ENCODE measurements around the gene DNAJC4. TPM values are rescaled to one million over a fixed set of nuclear protein-coding genes. Genes with fewer than 3 reads are reported as not detected.

DNAJC4 gene
- polyA plus RNA-seq, 2 donors, result 31.2 to 53.7 TPM

GRCh38 chr11:64247729-64248531, 17.6 kb downstream of the DNAJC4 start:
- H3K4me3 ChIP-seq (ENCODE audit: low read depth in 1 of 2, low read length in 2 of 2), result peak overlapping the region; percentile 51 to 69
- WGBS, 2 donors, result 36 to 47% methylated on average over 29 to 31 of the region's 31 CpGs
- peaks cover 10 to 17% of the 10 kb centered on the region in 2 donors for H3K4me1 ChIP-seq (ENCODE audit: control insufficient read depth in 2 of 2, insufficient read depth in 2 of 2, low read length in 1 of 2)
- H3K9me3 ChIP-seq (ENCODE audit: control insufficient read depth in 2 of 2, insufficient read depth in 1 of 2, low read depth in 1 of 2, low read length in 1 of 2), result no peaks in the 10 kb centered on the region
- H3K27ac ChIP-seq (ENCODE audit: low read depth in 2 of 2, low read length in 1 of 2), result peak overlapping the region; percentile 97 to 98
- H3K36me3 ChIP-seq (ENCODE audit: control insufficient read depth in 2 of 2, insufficient read depth in 2 of 2, low read length in 1 of 2), result peaks cover 0 to 11% of the 10 kb centered on the region in 2 donors
- H3K27me3 ChIP-seq (ENCODE audit: control insufficient read depth in 1 of 2, insufficient read depth in 2 of 2, low read length in 2 of 2), result no peaks in the 10 kb centered on the region

DNA sequence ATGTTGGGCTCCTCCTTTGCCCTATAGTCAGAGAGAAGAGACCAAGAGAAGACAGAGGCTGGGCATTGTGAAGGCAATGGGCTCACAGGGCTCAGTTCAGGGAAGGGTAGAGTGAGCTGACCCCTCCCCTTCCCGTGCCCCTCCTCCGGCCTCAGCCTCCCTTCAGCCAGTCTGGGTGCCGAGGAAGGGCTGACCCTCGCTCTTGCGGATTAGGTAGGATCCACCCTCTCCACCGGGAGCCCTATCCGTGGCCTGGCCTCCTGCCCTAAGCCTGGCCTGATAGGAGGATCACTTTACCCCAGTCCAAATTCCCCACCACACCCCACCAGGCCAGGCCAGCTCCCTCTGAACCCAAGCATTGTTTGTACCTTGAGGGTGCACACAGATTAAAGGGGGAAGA, 18.2 kb downstream of the DNAJC4 start:
- WGBS, 2 donors, result 73 to 76% methylated on average over 7 of the region's 7 CpGs

DNA sequence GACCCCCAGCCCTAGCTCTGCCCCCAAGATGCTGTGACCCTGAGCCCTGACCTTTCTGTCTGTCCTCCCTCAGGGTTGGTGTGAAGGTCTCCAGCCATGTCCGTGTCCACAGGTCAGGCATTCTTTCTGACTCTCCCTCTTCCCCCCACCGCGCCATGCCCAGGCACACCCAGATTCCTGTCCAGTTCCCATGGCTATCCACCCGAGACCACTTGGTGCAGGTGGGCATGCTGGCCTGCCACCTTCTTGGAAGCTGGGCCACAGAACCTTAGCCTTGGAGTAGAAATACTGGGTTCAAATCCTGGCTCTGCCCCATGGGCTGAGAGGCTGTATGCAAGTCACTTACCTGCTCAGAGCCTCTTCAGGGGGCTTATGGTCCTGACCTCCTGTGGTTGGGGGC, 18.7 kb downstream of the DNAJC4 start:
- Histone ChIP-seq H3K27ac (ENCODE audit: low read depth in 2 of 2, low read length in 1 of 2) (no peak overlapping the region), H3K27me3 (ENCODE audit: control insufficient read depth in 1 of 2, insufficient read depth in 2 of 2, low read length in 2 of 2) (no peaks in the 10 kb centered on the region), H3K36me3 (ENCODE audit: control insufficient read depth in 2 of 2, insufficient read depth in 2 of 2, low read length in 1 of 2) (peaks cover 0 to 4% of the 10 kb centered on the region in 2 donors), H3K9me3 (ENCODE audit: control insufficient read depth in 2 of 2, insufficient read depth in 1 of 2, low read depth in 1 of 2, low read length in 1 of 2) (no peaks in the 10 kb centered on the region), H3K4me3 (ENCODE audit: low read depth in 1 of 2, low read length in 2 of 2) (no peak overlapping the region), H3K4me1 (ENCODE audit: control insufficient read depth in 2 of 2, insufficient read depth in 2 of 2, low read length in 1 of 2) (peaks cover 6 to 16% of the 10 kb centered on the region in 2 donors)
- WGBS, 2 donors, result 94 to 95% methylated on average over 4 of the region's 4 CpGs

More for the DNA sequence above, 18.2 kb downstream of the DNAJC4 start:
- peaks cover 0 to 5% of the 10 kb centered on the region in 2 donors for H3K36me3 ChIP-seq (ENCODE audit: control insufficient read depth in 2 of 2, insufficient read depth in 2 of 2, low read length in 1 of 2)
- no peaks in the 10 kb centered on the region for H3K9me3 ChIP-seq (ENCODE audit: control insufficient read depth in 2 of 2, insufficient read depth in 1 of 2, low read depth in 1 of 2, low read length in 1 of 2)
- no peak overlapping the region for H3K27ac ChIP-seq (ENCODE audit: low read depth in 2 of 2, low read length in 1 of 2)
- peaks cover 6 to 17% of the 10 kb centered on the region in 2 donors for H3K4me1 ChIP-seq (ENCODE audit: control insufficient read depth in 2 of 2, insufficient read depth in 2 of 2, low read length in 1 of 2)
- no peaks in the 10 kb centered on the region for H3K27me3 ChIP-seq (ENCODE audit: control insufficient read depth in 1 of 2, insufficient read depth in 2 of 2, low read length in 2 of 2)
- H3K4me3 ChIP-seq (ENCODE audit: low read depth in 1 of 2, low read length in 2 of 2), result no peak overlapping the region

DNA sequence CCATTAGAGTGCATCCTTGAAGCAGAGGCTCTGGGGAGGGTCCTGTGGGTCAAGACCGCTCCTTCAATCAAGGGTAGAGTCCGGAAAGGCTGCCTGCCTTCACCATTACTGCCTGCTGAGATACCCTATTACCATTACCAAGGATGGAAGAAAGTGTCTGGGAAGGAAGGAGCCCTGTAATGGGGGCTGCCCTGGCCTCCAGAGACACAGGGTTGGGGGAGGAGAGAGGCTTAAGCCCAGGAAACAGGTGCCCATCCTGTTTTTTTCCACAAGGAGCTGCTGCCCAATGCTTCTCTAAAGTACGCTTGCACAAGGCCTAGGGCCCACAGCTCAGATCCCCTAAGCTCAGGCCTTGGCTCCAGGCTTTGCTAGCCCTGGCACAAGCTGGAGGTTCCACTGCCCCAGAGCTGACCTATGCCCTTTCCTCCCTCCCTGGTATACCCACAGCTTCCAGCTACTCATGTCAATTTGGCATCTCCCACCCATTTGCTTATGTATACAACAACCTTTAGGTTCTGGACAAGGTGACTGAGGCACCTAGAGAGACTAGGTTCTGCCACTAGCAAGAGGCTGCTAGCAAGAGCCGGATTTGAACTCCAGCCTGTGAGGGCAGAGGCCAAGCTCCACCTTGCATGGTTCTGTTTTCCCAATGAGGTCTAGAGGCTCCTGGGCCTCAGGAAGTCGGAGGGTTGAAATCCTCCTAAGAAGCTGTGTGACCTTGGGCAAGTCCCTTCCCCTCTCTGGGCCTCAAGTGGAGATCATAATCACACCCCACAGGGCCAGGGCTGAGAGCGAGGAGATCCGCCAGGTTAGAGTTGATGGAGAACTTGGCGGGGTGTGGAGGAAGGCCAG, 19.4 kb downstream of the DNAJC4 start:
- WGBS, 2 donors, result 86 to 88% methylated on average over 8 of the region's 8 CpGs
- H3K9me3 ChIP-seq (ENCODE audit: control insufficient read depth in 2 of 2, insufficient read depth in 1 of 2, low read depth in 1 of 2, low read length in 1 of 2), result no peaks in the 10 kb centered on the region
- H3K4me1 ChIP-seq (ENCODE audit: control insufficient read depth in 2 of 2, insufficient read depth in 2 of 2, low read length in 1 of 2), result peaks cover 6 to 14% of the 10 kb centered on the region in 2 donors
- H3K4me3 ChIP-seq (ENCODE audit: low read depth in 1 of 2, low read length in 2 of 2), result no peak overlapping the region
- H3K27ac ChIP-seq (ENCODE audit: low read depth in 2 of 2, low read length in 1 of 2), result no peak overlapping the region
- peaks cover 0 to 7% of the 10 kb centered on the region in 2 donors for H3K36me3 ChIP-seq (ENCODE audit: control insufficient read depth in 2 of 2, insufficient read depth in 2 of 2, low read length in 1 of 2)
- no peaks in the 10 kb centered on the region for H3K27me3 ChIP-seq (ENCODE audit: control insufficient read depth in 1 of 2, insufficient read depth in 2 of 2, low read length in 2 of 2)

GRCh38 chr11:64250415-64251015, 20.2 kb downstream of the DNAJC4 start:
- H3K9me3 ChIP-seq (ENCODE audit: control insufficient read depth in 2 of 2, insufficient read depth in 1 of 2, low read depth in 1 of 2, low read length in 1 of 2), result no peaks in the 10 kb centered on the region
- H3K27me3 ChIP-seq (ENCODE audit: control insufficient read depth in 1 of 2, insufficient read depth in 2 of 2, low read length in 2 of 2), result no peaks in the 10 kb centered on the region
- no peak overlapping the region for H3K27ac ChIP-seq (ENCODE audit: low read depth in 2 of 2, low read length in 1 of 2)
- H3K4me3 ChIP-seq (ENCODE audit: low read depth in 1 of 2, low read length in 2 of 2), result peak overlapping the region; percentile 52 to 85
- peaks cover 0 to 12% of the 10 kb centered on the region in 2 donors for H3K36me3 ChIP-seq (ENCODE audit: control insufficient read depth in 2 of 2, insufficient read depth in 2 of 2, low read length in 1 of 2)
- peaks cover 6 to 14% of the 10 kb centered on the region in 2 donors for H3K4me1 ChIP-seq (ENCODE audit: control insufficient read depth in 2 of 2, insufficient read depth in 2 of 2, low read length in 1 of 2)
- 21 to 23% methylated on average over 12 to 13 of the region's 13 CpGs for WGBS, 2 donors

DNA sequence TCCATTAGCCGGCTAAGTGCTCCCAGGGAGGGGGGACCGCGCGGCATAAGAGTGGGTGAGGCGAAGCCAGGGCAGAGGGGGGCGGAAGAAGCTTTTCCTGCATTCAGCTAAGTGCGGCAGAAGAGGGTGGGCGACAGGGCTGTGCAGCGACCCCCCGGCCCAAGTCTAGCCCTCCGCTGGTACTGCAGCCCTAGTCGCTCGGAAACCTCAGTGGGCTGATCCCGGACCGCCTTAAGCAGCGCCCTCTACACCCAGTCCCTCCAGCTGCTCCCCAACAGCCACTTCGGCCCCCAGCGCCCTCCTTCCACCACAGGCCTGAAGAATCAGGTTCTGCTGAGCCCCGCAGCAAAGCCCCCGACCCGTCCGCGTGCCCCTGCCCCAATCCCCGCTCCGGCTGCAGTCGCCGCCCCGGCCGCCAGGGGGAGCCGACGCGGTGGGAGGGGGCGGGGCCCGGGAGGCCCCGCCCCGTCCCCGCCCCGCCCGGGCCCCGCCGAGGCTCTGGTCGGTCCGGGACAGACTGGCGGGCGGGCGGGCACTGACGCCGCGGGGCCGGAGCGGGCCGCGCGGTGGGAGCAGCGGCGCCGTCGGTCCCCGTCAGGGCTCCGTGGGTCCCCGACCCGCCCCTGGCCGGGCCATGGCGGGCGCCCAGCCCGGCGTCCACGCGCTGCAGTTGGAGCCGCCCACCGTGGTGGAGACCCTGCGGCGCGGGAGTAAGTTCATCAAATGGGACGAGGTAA, 20.8 kb downstream of the DNAJC4 start, which contains the start of gene PLCB3:
Gene PLCB3, plus strand, starts transcription at position 515 of the 737 bp plus-strand sequence. Its CDS starts 120 bp downstream, at position 635.
- Histone ChIP-seq H3K27ac (ENCODE audit: low read depth in 2 of 2, low read length in 1 of 2) (peak within 1 kb of the TSS; percentile 64 to 84), H3K36me3 (ENCODE audit: control insufficient read depth in 2 of 2, insufficient read depth in 2 of 2, low read length in 1 of 2) (peaks cover 0 to 18% of the 10 kb centered on the region in 2 donors), H3K9me3 (ENCODE audit: control insufficient read depth in 2 of 2, insufficient read depth in 1 of 2, low read depth in 1 of 2, low read length in 1 of 2) (no peaks in the 10 kb centered on the region), H3K4me1 (ENCODE audit: control insufficient read depth in 2 of 2, insufficient read depth in 2 of 2, low read length in 1 of 2) (peaks cover 6 to 14% of the 10 kb centered on the region in 2 donors), H3K27me3 (ENCODE audit: control insufficient read depth in 1 of 2, insufficient read depth in 2 of 2, low read length in 2 of 2) (no peaks in the 10 kb centered on the region), H3K4me3 (ENCODE audit: low read depth in 1 of 2, low read length in 2 of 2) (peak within 1 kb of the TSS; percentile 75 to 85)
- WGBS, 2 donors, result 1% methylated on average over 66 to 75 of the region's 75 CpGs

DNA sequence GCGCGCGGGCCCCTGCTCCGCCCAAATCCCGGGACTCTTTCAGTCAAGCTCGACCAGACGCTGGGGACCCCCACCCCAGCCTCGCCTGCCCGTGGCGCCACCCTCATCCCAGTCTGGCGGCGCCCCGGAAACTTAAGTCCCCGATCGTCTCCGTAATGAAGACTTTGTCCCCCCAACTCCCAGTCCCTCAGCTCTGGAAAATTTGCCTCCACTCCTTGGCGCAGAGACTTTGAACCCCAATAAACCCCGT, 21.3 kb downstream of the DNAJC4 start:
- Histone ChIP-seq H3K4me1 (ENCODE audit: control insufficient read depth in 2 of 2, insufficient read depth in 2 of 2, low read length in 1 of 2) (peaks cover 6 to 14% of the 10 kb centered on the region in 2 donors), H3K9me3 (ENCODE audit: control insufficient read depth in 2 of 2, insufficient read depth in 1 of 2, low read depth in 1 of 2, low read length in 1 of 2) (no peaks in the 10 kb centered on the region), H3K36me3 (ENCODE audit: control insufficient read depth in 2 of 2, insufficient read depth in 2 of 2, low read length in 1 of 2) (peaks cover 3 to 23% of the 10 kb centered on the region in 2 donors), H3K27ac (ENCODE audit: low read depth in 2 of 2, low read length in 1 of 2) (peak overlapping the region; percentile 64 to 84), H3K27me3 (ENCODE audit: control insufficient read depth in 1 of 2, insufficient read depth in 2 of 2, low read length in 2 of 2) (no peaks in the 10 kb centered on the region), H3K4me3 (ENCODE audit: low read depth in 1 of 2, low read length in 2 of 2) (peak overlapping the region; percentile 75 to 85)
- 0 to 1% methylated on average over 18 of the region's 18 CpGs for WGBS, 2 donors

DNA sequence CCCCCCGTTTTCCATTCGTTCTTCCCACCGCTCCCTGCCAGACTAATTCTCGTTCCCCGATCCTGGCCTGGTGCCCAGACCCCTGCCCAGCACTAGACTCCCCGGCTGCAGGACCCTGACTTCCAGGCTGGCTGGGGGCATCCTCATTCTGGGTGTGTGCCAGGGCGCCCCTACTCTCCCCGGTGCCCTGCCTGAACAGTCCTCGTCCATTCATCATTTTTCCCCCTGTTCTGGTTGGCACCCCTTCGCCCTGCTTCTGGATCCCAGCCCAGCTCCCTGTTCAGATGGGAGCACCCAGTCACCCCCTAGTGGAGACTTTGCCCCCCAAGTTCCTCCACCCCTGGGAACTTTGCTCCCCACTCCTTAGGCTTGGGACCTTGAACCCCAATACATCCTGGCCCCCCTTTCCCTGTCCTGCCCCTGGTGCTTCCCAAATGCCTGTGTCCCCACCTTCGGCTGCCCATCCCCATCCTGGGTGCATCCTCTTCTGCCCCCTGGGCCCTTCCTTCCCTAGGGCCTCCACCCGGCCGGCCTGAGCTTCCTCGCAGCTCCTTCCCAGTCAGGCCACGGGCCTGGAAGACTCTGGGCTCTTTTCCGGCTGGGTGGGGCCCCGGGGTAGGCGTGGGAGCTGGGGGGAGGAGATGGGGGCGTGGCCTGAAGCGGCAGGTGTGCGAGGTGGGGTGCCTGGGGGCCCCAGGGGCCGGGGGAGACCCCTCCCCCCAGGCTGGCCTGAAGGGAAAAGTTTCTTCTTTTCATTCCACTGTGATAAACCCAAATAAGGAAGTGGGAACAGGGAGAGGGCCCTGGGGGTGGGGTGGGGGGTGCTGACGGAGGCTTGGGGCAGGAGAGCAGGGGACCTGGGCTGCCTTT, 21.9 kb downstream of the DNAJC4 start:
- H3K27me3 ChIP-seq (ENCODE audit: control insufficient read depth in 1 of 2, insufficient read depth in 2 of 2, low read length in 2 of 2), result no peaks in the 10 kb centered on the region
- H3K27ac ChIP-seq (ENCODE audit: low read depth in 2 of 2, low read length in 1 of 2), result peak overlapping the region; percentile 64 to 84
- H3K4me1 ChIP-seq (ENCODE audit: control insufficient read depth in 2 of 2, insufficient read depth in 2 of 2, low read length in 1 of 2), result peaks cover 6 to 14% of the 10 kb centered on the region in 2 donors
- H3K4me3 ChIP-seq (ENCODE audit: low read depth in 1 of 2, low read length in 2 of 2), result peak overlapping the region; percentile 75 to 85
- WGBS, 2 donors, result 5% methylated on average over 23 of the region's 23 CpGs
- H3K9me3 ChIP-seq (ENCODE audit: control insufficient read depth in 2 of 2, insufficient read depth in 1 of 2, low read depth in 1 of 2, low read length in 1 of 2), result no peaks in the 10 kb centered on the region
- H3K36me3 ChIP-seq (ENCODE audit: control insufficient read depth in 2 of 2, insufficient read depth in 2 of 2, low read length in 1 of 2), result peaks cover 4 to 24% of the 10 kb centered on the region in 2 donors
